Measurements from ENCODE around the gene MAP3K7.

Gene MAP3K7

DNA sequence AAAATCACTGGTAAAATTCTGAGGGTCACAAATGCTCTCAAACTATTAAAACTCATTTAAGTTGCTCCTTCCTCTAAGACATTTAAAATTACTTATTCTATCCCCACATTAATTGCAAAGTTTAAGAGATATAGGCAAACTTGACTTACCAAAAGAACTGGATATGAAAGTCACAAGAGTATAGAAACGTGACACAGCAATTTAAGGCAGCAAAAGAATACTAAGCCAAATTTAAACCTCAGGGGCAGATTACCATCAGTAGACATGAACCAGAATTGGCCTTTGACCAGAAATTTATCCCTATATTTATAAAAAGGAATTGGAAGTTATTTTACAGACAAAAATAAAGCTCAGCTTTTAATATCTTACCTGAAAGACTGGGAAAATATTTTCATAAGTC lies 56.0 kb downstream of the MAP3K7 start:
- DNase-seq (ENCODE audit: low read depth in 2 of 2, low spot score in 1 of 2) = no peak

DNA sequence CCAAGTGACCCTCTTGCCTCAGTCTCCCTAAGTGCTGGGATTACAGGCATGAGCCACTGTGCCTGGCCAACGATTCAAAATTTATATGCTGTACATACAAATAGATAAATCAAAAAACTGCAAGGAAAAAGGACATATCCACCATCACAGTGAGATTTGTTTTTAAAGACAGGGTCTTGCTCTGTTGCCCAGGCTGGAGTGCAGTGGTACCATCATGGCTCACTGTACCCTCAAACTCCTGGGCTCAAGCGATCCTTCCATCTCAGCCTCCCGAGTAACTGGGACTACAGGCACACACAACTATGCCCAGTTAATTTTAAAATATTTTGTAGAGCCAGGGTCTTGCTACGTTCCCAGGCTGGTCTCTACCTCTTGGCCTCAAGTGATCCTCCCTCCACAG lies 61.5 kb downstream of the MAP3K7 start:
- no peak for DNase-seq (ENCODE audit: low read depth in 2 of 2, low spot score in 1 of 2)

DNA sequence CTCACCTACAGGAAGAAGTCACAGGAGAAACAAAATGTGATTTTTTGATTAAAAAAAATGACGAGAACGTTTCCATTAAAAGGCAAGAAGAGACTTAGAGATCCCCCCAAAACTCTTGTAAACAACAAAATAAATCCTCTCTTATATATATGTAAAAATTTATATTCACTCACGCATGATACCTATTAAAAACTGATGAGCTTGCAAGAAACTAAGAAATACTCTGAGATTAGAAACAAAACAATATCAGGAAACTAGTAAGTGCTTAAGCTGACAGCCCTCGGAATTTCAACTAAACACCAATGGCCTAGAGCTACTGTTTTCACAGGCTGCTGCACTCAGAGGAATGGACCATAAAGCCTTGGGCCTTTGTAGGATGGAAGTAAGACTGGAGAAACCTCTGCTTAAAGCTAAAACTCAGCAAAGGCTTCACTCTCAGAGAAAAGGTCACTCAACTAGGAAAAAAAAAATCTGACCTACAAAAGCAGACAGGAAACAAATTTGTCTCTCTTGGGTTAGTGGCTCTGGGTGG lies 63.0 kb downstream of the MAP3K7 start:
- no peak for DNase-seq (ENCODE audit: low read depth in 2 of 2, low spot score in 1 of 2)

DNA sequence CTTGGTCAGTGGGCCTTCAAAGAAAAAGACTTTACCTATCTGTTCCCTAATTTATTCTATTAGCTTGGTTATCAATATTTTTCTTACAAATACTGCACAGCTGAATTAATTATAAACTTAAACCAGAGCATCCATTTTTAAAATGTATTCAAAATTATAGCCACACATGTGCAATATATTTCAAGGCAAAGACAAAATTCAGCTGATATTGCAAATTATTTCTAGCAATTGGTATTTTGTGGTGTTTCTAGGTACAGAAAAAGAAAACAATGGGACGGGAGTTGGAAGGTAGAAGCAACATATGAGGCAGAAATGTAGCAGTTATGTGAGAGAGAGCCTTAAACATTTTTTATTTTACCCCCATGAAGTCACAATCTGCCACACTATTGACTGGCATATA lies 64.9 kb downstream of the MAP3K7 start:
- no peak for DNase-seq (ENCODE audit: low read depth in 2 of 2, low spot score in 1 of 2)

DNA sequence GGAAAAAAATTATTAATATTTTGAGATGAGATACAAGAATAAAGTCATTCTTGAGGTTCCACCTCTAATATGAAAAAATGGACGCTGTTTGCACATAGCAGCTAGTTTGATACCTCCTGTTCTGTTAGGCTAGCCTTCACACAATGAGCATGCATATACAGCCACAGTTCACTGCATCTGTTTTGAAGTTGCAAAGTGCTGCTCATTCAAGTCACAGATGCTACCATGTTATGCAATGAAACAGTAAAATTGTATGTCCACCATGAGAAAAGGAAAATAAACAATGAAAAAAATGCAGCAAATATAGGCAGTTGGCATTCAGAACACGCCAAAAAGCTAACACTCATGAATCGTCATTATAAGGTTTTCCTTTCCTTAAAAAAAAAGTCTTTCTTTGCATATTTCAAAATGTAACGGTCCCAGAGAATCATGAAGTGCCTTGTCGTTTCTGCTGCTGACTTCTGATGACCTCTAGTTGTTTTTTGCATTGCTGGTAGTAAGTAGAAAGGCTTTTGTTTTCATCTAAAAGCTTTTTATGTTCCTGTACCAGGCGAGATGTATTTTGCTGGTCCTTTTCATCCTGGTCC lies 70.7 kb downstream of the MAP3K7 start:
- no peak for DNase-seq (ENCODE audit: low read depth in 2 of 2, low spot score in 1 of 2)

DNA sequence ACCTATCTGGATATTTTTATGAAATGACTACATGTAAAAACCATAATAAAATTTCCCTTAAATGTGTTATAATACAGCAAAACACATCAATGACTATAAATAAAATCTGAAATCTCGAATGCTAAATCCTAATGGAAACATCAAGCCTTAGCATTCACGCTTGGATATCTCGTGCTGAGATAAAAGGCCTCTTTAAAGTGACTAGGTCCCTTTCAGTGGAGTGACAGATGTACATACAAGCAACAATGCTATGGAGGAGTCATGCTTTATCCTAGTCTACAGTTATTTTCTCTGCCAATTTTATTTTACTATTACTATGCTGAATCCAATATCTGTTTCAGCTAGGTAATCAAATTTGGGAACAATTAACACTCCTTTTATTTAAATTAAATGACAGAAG lies 72.4 kb downstream of the MAP3K7 start:
- DNase-seq (ENCODE audit: low read depth in 2 of 2, low spot score in 1 of 2) = no peak

DNA sequence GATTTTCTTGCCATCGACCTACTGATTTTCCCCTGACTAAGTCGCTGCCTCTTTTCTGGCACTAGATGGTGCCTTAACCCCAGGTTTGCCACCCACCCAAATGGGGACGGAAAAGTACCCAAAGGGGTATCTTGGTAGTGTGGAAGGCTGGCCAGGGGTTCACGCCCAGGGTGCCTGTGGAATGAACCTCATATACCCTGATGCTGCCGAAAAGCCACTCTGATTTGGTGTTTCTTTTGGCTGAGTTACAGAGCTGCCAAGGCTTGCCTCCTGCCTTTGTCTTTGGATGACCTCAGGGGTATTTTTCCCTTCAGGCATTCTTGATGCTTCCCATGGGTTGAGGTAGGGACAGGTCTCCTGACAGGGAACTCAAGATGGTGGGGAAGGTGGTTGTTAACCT lies 78.1 kb downstream of the MAP3K7 start:
- DNase-seq (ENCODE audit: low read depth in 2 of 2, low spot score in 1 of 2) = no peak

DNA sequence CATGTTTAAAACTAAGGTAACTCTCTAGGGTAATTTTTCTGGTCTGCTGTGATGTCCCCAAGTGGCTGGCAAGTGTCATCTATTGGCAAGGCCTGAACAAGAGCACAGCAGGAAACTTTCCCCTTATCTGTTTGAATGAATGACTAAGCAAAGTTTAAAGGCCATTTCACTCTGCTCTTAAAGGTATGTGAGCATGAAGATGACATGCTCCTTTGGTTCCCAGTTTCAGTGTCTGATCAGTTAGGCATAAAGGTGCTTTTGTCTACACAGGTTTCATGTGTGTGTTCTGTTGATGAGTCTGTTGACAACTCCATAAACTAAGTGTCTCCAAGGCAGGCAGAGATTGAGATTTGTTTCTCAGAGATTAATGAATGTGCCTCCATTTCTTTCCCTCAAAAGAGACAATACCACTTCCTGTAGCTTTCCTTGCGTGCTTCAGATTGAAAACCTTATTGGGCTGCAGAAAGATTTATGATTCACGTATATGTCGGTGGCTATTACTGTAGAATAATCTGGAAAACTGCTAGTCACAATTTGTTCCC lies 83.9 kb downstream of the MAP3K7 start:
- DNase-seq (ENCODE audit: low read depth in 2 of 2, low spot score in 1 of 2) = no peak

DNA sequence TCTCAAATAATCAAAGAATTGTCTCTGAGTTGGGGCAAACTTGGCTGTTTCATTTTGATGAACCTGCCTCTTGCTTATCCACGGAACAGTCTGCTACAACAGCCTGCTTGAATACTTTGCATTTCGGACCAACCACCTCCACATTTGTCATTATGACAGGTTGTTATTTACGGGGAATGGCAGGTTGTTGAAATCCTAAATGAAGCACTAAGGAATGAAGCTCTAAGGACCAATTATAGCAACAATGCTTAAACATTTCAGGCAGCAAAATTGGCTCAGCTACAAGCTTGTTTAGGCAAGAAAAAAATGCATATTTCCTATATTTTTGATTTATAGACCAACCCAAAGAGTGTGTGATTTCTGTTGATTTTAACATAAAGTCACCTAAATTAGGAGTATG lies 84.5 kb downstream of the MAP3K7 start:
- DNase-seq (ENCODE audit: low read depth in 2 of 2, low spot score in 1 of 2) = no peak

DNA sequence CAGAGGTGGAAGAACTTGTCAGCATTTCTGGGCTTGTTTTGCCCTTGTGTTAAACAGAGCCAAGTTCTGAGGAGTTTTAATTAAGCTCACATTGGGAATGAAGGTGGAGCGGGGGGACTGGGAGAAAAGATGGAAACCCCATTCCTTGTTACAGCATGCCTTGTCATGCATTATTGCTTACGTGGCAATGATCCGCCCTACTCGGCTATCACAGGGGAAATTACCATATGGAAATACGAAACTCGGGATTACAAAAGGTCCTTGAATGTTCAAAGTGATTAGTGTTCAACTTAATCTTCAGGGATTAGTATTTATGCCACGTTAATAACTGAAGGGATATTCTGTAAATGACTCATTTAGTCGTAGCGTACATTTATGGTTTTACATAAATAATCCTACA lies 86.4 kb downstream of the MAP3K7 start:
- DNase-seq (ENCODE audit: low read depth in 2 of 2, low spot score in 1 of 2) = no peak

DNA sequence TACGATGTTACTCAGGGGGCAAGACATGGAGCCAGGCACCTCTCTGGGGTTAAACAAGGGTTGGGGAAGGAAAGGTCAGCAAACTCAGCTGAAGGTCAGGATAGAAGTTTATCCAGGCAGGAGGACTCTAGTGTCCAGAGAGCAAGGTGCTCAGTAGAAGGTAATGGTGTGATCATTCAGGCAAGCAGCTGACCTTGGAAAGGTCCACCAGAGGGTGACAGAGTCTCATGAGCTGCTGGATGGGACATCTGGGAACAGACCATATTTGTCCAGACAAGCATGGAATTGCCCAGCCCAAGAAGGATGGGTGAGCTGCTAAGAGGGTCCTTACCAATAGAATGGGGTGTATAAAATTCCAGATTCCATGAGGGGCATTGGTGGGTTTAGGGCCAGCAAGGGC lies 89.5 kb downstream of the MAP3K7 start:
- no peak for DNase-seq (ENCODE audit: low read depth in 2 of 2, low spot score in 1 of 2)

DNA sequence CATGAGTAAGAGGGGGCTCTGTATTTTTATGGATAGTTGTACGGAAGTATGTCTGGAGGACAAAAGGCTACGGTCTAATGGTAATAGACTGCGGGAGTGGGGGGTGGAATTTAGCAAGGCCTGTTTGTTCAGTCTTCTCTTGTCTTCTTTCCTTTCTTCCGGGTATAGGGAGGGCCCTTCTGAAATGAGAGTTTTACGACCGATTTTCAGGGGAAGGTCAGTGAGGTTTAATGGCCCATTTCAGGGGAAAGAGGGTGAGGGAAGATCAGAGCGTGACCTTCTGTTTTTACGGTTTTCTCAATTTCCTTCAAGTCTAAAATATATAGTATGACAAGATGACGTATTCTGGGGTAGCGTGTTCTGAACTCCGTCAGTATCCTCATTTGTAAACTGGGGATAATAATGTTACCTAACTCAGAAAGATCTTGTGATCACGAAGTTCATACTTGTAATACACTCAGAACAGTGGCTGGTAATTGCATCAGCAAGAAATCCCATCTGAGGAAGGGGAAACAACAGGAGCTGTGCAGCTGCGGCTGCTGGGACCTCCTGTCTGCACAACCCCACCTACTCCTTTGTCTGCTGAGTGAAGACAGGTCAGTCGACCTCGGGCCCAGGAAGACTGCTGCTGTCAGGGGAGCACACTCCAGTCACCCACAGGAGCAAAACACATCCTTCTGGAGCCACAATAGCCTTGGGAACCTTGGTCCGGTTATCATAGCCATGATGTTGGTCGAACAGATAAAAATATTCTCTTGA lies 90.4 kb downstream of the MAP3K7 start:
- DNase-seq (ENCODE audit: low read depth in 2 of 2, low spot score in 1 of 2) = no peak

DNA sequence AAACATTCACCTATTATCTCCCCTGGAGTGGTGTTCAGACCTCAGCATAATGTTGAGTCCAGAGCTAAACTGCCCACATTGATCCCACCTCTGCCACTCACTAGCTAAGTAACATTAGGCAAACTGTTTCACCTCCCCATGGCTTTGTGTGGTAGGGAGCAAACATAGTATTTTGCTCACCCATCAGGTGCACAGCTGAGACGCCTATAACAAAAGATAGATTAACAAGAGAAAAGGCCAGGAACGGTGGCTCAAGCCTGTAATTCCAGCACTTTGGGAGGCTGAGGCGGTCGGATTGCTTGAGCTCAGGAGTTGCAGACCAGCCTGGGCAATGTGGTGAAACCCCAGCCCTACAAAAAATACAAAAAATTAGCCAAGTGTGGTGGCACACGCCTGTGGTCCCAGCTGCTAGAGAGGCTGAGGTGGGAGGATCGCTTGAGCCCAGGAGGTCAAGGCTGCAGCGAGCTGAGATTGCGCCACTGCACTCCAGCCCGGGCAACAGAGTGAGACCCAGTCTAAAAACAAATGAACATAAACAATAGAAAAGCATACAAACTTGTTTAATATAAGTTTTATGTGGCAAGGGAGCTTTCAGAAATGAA lies 91.6 kb downstream of the MAP3K7 start:
- no peak for DNase-seq (ENCODE audit: low read depth in 2 of 2, low spot score in 1 of 2)

DNA sequence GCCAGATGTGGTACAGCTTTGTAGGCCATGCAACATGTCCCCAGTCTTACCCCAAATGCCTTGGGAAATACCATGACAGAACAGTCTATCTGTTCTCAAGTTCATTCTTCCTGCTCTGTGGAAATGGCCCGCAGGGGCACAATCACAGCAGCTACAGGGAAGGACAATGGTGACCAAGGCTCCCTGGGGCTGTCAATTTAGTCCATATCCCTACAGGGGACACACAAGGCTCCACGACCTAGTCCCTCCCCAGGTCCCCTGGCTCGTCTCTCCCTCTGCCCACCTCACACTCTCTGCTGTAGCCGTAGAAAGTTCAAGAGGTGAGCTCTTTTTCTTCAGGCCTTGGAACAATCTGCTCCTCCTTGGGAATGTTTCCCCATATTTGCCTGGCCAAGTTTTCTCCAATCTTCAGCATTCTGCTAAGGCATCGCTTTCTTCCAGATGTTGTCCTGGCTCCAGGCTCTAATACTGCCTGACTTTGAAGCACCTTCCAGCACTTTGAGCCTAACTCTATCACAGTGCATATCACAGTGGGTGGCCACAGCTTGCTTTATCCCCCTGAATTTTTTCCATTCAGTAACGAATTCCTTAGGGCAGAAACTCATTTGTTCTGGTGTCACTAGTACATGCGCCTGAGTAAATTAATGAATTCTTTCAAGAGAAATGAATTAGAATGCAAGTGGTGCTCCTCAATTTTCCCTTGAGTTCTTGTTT lies 92.6 kb downstream of the MAP3K7 start:
- no peak for DNase-seq (ENCODE audit: low read depth in 2 of 2, low spot score in 1 of 2)

DNA sequence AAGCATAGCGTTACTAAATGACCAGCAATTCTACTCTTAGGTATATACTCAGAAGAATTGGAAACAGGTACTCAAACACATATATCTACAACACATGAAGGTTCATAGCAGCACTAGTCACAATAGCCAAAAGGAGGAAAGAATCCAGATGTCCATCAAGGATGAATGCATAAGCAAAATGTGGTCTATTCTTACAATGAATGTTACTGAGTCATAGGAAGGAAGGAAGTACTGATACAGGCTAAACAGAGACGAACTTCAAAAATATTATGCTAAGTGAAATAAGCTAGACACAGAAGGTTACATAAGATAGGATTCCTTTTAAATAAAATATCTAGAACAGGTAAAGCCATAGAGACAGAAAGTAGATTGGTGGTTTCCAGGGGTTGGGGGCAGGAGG lies 93.5 kb downstream of the MAP3K7 start:
- DNase-seq (ENCODE audit: low read depth in 2 of 2, low spot score in 1 of 2) = no peak

DNA sequence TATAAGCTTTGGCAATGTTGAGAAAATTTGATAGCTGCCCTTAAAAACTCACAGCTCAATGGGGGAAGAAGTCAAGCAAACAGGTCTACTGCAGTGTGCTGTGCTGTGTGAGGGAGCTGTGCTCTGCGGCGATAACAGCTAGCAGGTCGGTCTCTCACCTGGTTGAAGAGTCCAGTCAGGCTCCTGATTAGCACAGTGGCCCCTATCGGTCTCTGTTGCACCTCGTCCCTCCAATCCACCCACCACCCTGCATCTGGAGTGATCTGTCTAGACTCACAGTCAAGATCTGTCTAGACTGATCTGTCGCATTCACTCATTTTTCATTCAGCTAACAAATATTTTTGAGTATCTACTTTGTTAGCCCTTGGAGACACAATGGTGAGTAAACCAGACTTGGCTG lies 94.1 kb downstream of the MAP3K7 start:
- DNase-seq (ENCODE audit: low read depth in 2 of 2, low spot score in 1 of 2) = no peak

DNA sequence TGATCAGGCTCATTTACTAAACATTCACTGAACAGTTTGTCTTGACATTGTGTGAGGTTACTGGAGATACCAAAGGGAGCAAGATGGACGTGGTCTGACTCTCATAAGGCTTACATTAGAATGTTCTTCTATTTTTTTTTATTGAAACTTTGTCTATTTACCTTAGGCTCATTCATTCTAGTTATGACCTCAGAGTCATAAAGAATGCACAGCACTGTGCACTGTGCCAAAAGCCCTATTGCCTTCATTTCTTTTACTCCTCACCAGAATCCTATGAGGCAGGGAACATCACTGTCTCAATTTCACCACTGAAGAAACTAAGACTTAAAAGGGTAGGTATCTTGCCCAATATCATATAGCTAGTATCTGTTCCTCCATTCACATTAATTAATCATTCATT lies 94.5 kb downstream of the MAP3K7 start:
- no peak for DNase-seq (ENCODE audit: low read depth in 2 of 2, low spot score in 1 of 2)

DNA sequence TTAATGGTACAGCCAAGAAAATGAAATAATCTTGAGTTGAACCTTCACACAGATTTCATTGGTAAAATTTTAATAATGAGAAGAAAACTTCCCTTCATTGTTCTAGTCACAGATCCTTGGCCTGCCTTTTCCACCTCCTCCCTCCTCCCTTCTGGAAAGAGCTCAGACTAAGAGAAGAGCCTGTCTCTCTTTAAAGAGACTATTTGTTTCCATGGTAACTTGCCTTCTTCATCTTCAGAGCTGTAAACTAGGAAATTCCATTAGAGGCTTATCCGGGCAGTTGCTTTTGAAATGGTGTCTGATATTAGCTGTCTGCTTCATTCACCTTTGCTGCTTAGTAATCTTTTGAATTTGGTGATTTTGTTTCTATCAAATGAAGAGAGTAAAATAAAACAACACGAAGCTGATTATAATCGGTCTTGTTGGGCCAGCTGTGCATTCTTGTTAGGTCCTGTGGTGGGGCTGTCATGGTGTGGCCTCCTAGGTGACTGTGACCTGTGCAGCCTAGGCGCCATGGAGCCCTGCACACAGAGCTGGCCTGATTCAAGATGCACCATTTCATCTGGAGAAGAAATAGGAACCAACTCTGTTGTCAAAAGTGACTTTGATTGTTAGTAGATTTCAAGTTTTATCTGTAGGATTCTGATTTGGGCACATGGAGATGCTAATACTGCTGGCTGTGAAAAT lies 96.7 kb downstream of the MAP3K7 start:
- no peak for DNase-seq (ENCODE audit: low read depth in 2 of 2, low spot score in 1 of 2)

DNA sequence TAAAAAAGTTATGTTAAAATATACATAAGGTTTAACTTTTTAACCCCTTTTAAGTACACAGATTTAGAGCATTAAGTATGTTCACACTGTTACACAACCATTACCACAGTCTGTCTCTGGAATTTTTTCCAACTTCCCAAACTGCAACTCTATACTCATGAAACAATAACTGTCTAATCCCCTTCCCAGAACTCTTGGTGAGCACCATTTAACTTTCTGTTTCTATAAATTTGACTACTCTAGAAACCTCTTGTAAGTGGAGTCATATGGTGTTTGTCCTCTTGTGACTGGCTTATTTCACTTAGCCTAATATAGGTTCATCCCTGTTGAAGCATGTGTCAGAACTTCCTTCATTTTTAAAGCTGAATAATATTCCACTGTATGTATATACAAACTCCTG lies 98.1 kb downstream of the MAP3K7 start:
- DNase-seq (ENCODE audit: low read depth in 2 of 2, low spot score in 1 of 2) = no peak

DNA sequence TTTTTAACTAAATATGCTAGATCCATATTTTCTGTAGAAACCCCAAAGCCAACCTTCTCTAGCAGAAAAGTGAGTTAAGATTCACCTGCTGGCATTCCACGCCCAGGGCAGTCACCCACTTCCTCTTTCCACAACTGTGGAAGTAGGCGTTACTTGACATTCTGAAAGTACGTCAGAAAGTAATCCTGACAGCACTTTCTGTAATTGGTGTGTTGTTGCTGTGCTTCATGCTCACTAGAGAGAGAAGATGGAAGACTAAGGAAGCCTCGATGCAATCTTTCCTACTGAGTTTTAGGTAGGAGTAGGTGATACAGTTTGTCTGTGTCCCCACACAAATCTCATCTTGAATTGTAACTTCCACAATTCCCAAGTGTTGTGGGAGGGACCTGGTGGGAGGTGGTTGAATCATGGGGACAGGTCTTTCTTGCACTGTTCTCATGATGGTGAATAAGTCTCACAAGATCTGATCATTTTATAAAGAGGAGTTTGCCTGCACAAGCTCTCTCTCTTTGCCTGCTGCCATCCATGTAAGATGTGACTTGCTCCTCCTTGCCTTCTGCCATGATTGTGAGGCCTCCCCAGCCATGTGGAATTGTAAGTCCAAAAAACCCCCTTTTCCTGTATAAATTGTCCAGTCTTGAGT lies 101.1 kb downstream of the MAP3K7 start:
- DNase-seq (ENCODE audit: low read depth in 2 of 2, low spot score in 1 of 2) = no peak

DNA sequence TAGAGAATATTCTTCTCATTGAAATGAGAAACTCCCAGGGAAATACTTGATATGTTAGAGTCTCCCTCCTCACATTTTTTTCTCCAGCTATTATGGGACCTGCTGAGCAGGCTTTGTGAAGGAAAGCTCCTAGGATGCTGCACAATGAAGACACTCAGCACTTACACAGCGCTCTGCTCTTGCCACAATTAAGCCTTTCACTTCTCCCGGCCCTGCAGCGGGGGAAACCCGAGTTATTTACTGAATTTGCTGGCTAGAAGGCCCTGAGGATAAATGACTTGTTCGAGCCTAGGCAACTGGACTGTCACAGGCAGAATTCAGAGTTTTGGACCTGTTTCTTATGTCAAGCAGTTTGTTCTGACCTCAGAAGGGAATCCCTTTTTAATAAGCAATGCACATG lies 102.0 kb downstream of the MAP3K7 start:
- no peak for DNase-seq (ENCODE audit: low read depth in 2 of 2, low spot score in 1 of 2)

Data from stimulated activated CD8-positive, alpha-beta memory T cell treated with anti-CD3 and anti-CD28 coated beads, Interleukin-4, amount 100 ng/mL, for 4 hours (primary cell).